Ovary (tissue), 9 donors: ENCODE results near the gene GADD45G. TPM values are rescaled to one million over a fixed set of nuclear protein-coding genes. Genes with fewer than 3 reads are reported as not detected.

Source experiments
- DNase-seq, 5 donors: peaks; one replicate each; pipeline ENCODE4 v3.0.0-alpha.2; 2019 to 2020
- H3K27ac ChIP-seq, 2 donors: fragments of 200-600 bp; one replicate each; pipeline versions ENCODE4 v1.5.1 to v1.8.0; 2019 to 2022
- H3K27me3 ChIP-seq: fragments of 200-600 bp; one replicate; pipeline ENCODE4 v1.8.0; 2022
- H3K36me3 ChIP-seq: fragments of 200-600 bp; sonication (generic); one replicate; pipeline ENCODE4 v1.5.1; 2019
- H3K4me1 ChIP-seq: one replicate; pipeline ENCODE4 v1.8.1; 2013; ENCODE audit warnings: mild to moderate bottlenecking, moderate library complexity; ENCODE audit not compliant: insufficient read depth
- H3K4me3 ChIP-seq: fragments of 200-600 bp; sonication (generic); one replicate; pipeline ENCODE4 v1.5.1; 2017
- H3K9me3 ChIP-seq, 2 donors: fragments of 200-600 bp in 1 of 2; sonication (generic) in 1 of 2; one replicate each; pipeline versions ENCODE4 v1.5.1 to v1.8.1; 2013 to 2019; ENCODE audit warnings: mild to moderate bottlenecking in 1 of 2, moderate library complexity in 1 of 2
- CTCF ChIP-seq, 3 donors: fragments of 450-650 bp in 2 of 3; fragments of 200-600 bp in 1 of 3; IDR thresholded peaks; one replicate each; pipeline versions ENCODE4 v1.5.1 to v1.8.0; 2016 to 2022; ENCODE audit warnings: antibody characterized with exemption in 3 of 3, mild to moderate bottlenecking in 1 of 3
- EP300 ChIP-seq: sonication (generic); formaldehyde crosslinking; IDR thresholded peaks from one replicate; pipeline ENCODE4 v1.6.1; 2017; ENCODE audit warnings: antibody characterized with exemption
- POLR2A ChIP-seq: fragments of 450-650 bp; IDR thresholded peaks from one replicate; pipeline ENCODE4 v1.6.1; 2017; ENCODE audit warnings: antibody characterized with exemption, mild to moderate bottlenecking, moderate library complexity
- WGBS, 3 donors: extraction: QIAGEN DNeasy Blood & Tissue Kit in 1 of 3; methylation state at CpG; one replicate each; pipeline versions ENCODE4 v1.1.5 to v1.1.7; 2013 to 2017; 5-methylcytosine and 5-hydroxymethylcytosine counted together
- intact Hi-C, 4 donors: fragments of 100-400 bp; cut with DNase I; formaldehyde crosslinking; loops; one replicate each; pipeline versions ENCODE4 v1.11.0 to v1.15.1; 2022 to 2023
- polyA plus RNA-seq, 2 donors: library from polyadenylated mRNA; stranded (reverse); fragments of 200-250 nt in 1 of 2; fragments of 350-450 nt in 1 of 2; fragmentation: Illumina TruSeq in 1 of 2; extraction: RNeasy Lipid Tissue Mini Kit (QIAGEN cat#74804) in 1 of 2; gene quantifications; one replicate each; pipeline ENCODE4 v1.2.3, GENCODE V29; 2013 to 2014
- total RNA-seq, 7 donors: library from RNA; depleted of rRNA in 2 of 7; stranded (reverse); fragments of >200 nt in 2 of 7; fragmentation: NEBNext Ultra II Directional in 3 of 7; extraction: Animal tissue kit (Norgen Biotek cat#: 25700) in 3 of 7; gene quantifications; one replicate each; pipeline versions ENCODE4 v1.1.0 to v1.2.4, GENCODE V29; 2016 to 2023
- donor health status: DM: no; HTN: no; CAD: no; lungs with moderate emphysema.
- donor health status: DM: no; HTN: no; CAD: no.
- donor health status: Bipolar disorder and iron deficiency.
- donor health status: DM: yes; HTN: yes; CAD: no.
- donor health status: DM: no; HTN: no; CAD: no.
- donor health status: DM: yes; HTN: yes; CAD: no.

GADD45G gene
- total and polyA plus RNA-seq, 9 donors: 0.60 to 126 (median 23.2) TPM

- whole genome bisulfite sequencing, 3 donors: 89 to 95% (median 90%) methylated on average over 7 of the region's 7 CpGs
- Histone ChIP-seq H3K36me3 (no peaks in the 10 kb centered on the region), H3K27me3 (no peaks in the 10 kb centered on the region), H3K9me3 (no peaks in the 10 kb centered on the region), H3K4me1 (peaks cover 7% of the 10 kb centered on the region), H3K27ac (no peak overlapping the region), H3K4me3 (no peak overlapping the region)
- intact Hi-C loops: no loop called here
- DNase-seq: no peak
- TF ChIP-seq CTCF (IDR thresholded peaks at IDR 0.05): no peak
- TF ChIP-seq POLR2A: no peak
- no peak for TF ChIP-seq EP300
Measured at GRCh38 chr9:89632736-89633135, 27.9 kb downstream of the GADD45G start.

- no peak for DNase-seq
- Histone ChIP-seq H3K36me3 (no peaks in the 10 kb centered on the region), H3K4me3 (no peak overlapping the region), H3K4me1 (peaks cover 7% of the 10 kb centered on the region), H3K9me3 (no peaks in the 10 kb centered on the region), H3K27me3 (no peaks in the 10 kb centered on the region), H3K27ac (no peak overlapping the region)
- intact Hi-C loops: no loop called here
- 90 to 94% (median 94%) methylated on average over 6 of the region's 6 CpGs for WGBS, 3 donors
- TF ChIP-seq EP300: no peak
- no peak for TF ChIP-seq CTCF (IDR thresholded peaks at IDR 0.05)
- no peak for TF ChIP-seq POLR2A
Measured at GRCh38 chr9:89633404-89633803, 28.6 kb downstream of the GADD45G start.

- H3K27me3 ChIP-seq: no peaks in the 10 kb centered on the region
- no peaks in the 10 kb centered on the region for H3K9me3 ChIP-seq
- H3K36me3 ChIP-seq: no peaks in the 10 kb centered on the region
- DNase-seq: no peak
- no peak overlapping the region for H3K27ac ChIP-seq
- H3K4me1 ChIP-seq: peaks cover 7% of the 10 kb centered on the region
- H3K4me3 ChIP-seq: no peak overlapping the region
- TF ChIP-seq EP300: no peak
- no peak for TF ChIP-seq CTCF (IDR thresholded peaks at IDR 0.05)
- no peak for TF ChIP-seq POLR2A
- intact Hi-C loops: no loop called here
- 93 to 95% (median 95%) methylated on average over 9 of the region's 9 CpGs for WGBS, 3 donors
Measured at GRCh38 chr9:89633920-89634319, 29.1 kb downstream of the GADD45G start.

- intact Hi-C loops: no loop called here
- peak in 2 of 5 donors; percentile 40 to 56 for DNase-seq
Measured at GRCh38 chr9:89634995-89635742, 30.4 kb downstream of the GADD45G start.

More at GRCh38 chr9:89634995-89635742, 30.4 kb downstream of the GADD45G start:
- no peaks in the 10 kb centered on the region for H3K27me3 ChIP-seq
- TF ChIP-seq EP300 (no peak), CTCF (IDR thresholded peaks at IDR 0.05) (no peak), POLR2A (no peak)
- H3K4me1 ChIP-seq: peaks cover 18% of the 10 kb centered on the region
- 6 to 32% (median 13%) methylated on average over 7 of the region's 7 CpGs for WGBS, 3 donors
- no peaks in the 10 kb centered on the region for H3K9me3 ChIP-seq
- H3K27ac ChIP-seq: peak overlapping the region in 1 of 2 donors; percentile 27
- no peaks in the 10 kb centered on the region for H3K36me3 ChIP-seq
- H3K4me3 ChIP-seq: no peak overlapping the region
